Fibroblast of the aortic adventitia (primary cell): Measurements from ENCODE around the gene KRT83. TPM values are rescaled to one million over a fixed set of nuclear protein-coding genes. Genes with fewer than 3 reads are reported as not detected.
"Not testable (repeated sequence)": the region's sequence is repeated elsewhere in the genome, so short reads cannot be mapped to it uniquely, and the experiment has no call there.

Experiments
- DNase-seq: peaks from one replicate; pipeline ENCODE4 v3.0.0-alpha.2; 2010; ENCODE audit warnings: low read depth
- H3K4me3 ChIP-seq: 2 replicates; pipeline ENCODE4 v1.5.1; 2011; ENCODE audit warnings: low read depth, mild to moderate bottlenecking, control low read depth, low read length, moderate library complexity
- CTCF ChIP-seq: IDR thresholded peaks from 2 replicates; pipeline ENCODE4 v1.5.1; 2011; ENCODE audit warnings: mild to moderate bottlenecking, low read length, control low read depth, inconsistent platforms; ENCODE audit not compliant: insufficient read depth
- total RNA-seq: library from RNA; depleted of rRNA; stranded (reverse); fragments of >200 nt; gene quantifications from 2 replicates; pipeline ENCODE4 v1.2.3, GENCODE V29; 2012; ENCODE audit warnings: low replicate concordance

Gene KRT83
- total RNA-seq, 1 donor: not detected

- H3K4me3 ChIP-seq: no peak overlapping the region
- DNase-seq: no peak
- no peak for TF ChIP-seq CTCF
These were observed 28.0 kb upstream of the KRT83 start for GRCh38 chr12:52349196-52349595.

GRCh38 chr12:52347551-52348510, 26.6 kb upstream of the KRT83 start:
- H3K4me3 ChIP-seq: no peak overlapping the region
- no peak for DNase-seq
- TF ChIP-seq CTCF: no peak

GRCh38 chr12:52347016-52347415, 25.8 kb upstream of the KRT83 start:
- no peak for DNase-seq
- H3K4me3 ChIP-seq: no peak overlapping the region
- TF ChIP-seq CTCF: no peak

DNA sequence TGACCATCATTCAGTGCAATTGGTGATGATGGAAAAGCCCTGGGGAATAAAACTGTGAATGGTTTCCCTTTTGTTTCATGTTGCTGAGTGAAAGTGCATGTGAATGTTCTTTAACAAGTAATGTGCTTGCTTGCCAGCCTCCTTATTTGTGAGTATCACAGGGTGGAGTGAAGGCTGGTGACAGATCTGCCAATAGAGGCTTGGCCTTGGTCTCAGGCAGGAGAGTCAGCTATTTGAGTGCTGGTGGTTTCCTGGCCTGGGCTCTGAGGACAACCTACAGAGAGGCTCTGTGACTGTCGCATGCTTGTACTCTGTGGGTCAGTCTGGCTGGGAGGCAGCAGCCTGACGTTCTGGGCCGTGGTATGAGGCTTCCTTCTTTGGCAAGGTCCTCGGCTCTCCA, 25.4 kb upstream of the KRT83 start:
- no peak overlapping the region for H3K4me3 ChIP-seq
- TF ChIP-seq CTCF: no peak
- DNase-seq: no peak

DNA sequence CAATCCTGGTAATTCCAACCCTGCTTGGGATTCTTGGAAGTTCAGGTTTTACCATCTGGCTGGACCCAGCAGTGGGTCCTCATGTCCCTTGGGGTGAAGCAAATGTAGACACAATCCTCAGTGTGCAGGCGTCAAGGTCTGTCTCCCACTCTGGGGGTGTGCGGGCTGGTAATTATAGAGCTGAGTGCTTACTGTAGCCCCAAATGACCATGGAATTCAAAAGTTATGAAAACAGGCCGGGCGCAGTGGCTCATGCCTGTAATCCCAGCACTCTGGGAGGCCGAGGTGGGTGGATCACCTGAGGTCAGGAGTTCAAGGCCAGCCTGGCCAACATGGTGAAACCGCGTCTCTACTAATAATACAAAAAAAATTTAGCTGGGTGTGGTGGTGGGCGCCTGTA, 23.8 kb upstream of the KRT83 start:
- not testable (repeated sequence) for DNase-seq, H3K4me3 ChIP-seq

- DNase-seq: no peak
- no peak for TF ChIP-seq CTCF
- H3K4me3 ChIP-seq: no peak overlapping the region
These were observed 22.9 kb upstream of the KRT83 start for GRCh38 chr12:52344111-52344510.

- no peak for DNase-seq
- no peak for TF ChIP-seq CTCF
- no peak overlapping the region for H3K4me3 ChIP-seq
These were observed 22.4 kb upstream of the KRT83 start for GRCh38 chr12:52343550-52343949.
